Choroid plexus epithelial cell (primary cell): Measurements from ENCODE around the gene ALOX15.
"Not testable (repeated sequence)": the region's sequence is repeated elsewhere in the genome, so short reads cannot be mapped to it uniquely, and the experiment has no call there.

Experiments used
- DNase-seq: peaks from one replicate; pipeline ENCODE4 v3.0.0-alpha.2; 2010; ENCODE audit warnings: low read depth
- H3K4me3 ChIP-seq: 2 replicates; pipeline ENCODE4 v1.5.1; 2011; ENCODE audit warnings: low read depth, mild to moderate bottlenecking, control low read depth, low read length, moderate library complexity
- CTCF ChIP-seq: conservative IDR thresholded peaks from 2 replicates; pipeline ENCODE4 v1.5.1; 2011; ENCODE audit warnings: low read depth, mild to moderate bottlenecking, control low read depth, inconsistent platforms, low read length, moderate library complexity

The ALOX15 gene

GRCh38 chr17:4599505-4600281, 41.8 kb downstream of the ALOX15 start:
- peak; percentile 71 for DNase-seq
- no peak overlapping the region for H3K4me3 ChIP-seq
- TF ChIP-seq CTCF, result no peak

GRCh38 chr17:4598776-4599504, 42.5 kb downstream of the ALOX15 start:
- peak; percentile 71 for DNase-seq
- no peak for TF ChIP-seq CTCF
- H3K4me3 ChIP-seq, result no peak overlapping the region

- no peak for TF ChIP-seq CTCF
- no peak overlapping the region for H3K4me3 ChIP-seq
- no peak for DNase-seq
Measured at GRCh38 chr17:4597975-4598374, 43.5 kb downstream of the ALOX15 start.

GRCh38 chr17:4596636-4597380, 44.7 kb downstream of the ALOX15 start:
- no peak for DNase-seq
- TF ChIP-seq CTCF, result no peak
- H3K4me3 ChIP-seq, result no peak overlapping the region

- DNase-seq, H3K4me3 ChIP-seq: not testable (repeated sequence)
Measured at GRCh38 chr17:4595685-4596342, 45.7 kb downstream of the ALOX15 start.

- no peak for DNase-seq
- peak; percentile 26 for TF ChIP-seq CTCF
Measured at GRCh38 chr17:4594931-4595684, 46.4 kb downstream of the ALOX15 start.

More at GRCh38 chr17:4594931-4595684, 46.4 kb downstream of the ALOX15 start:
- no peak overlapping the region for H3K4me3 ChIP-seq
